Sciatic nerve (tissue), 2 donors: ENCODE results near the gene MAN1C1. TPM values are rescaled to one million over a fixed set of nuclear protein-coding genes. Genes with fewer than 3 reads are reported as not detected.
"Not testable (repeated sequence)": the region's sequence is repeated elsewhere in the genome, so short reads cannot be mapped to it uniquely, and the experiment has no call there.

Source experiments
- ATAC-seq: fragments of 200-7000 bp; cut with Tn5 transposase; one replicate; pipeline ENCODE4 v1.9.1; 2020; ENCODE audit warnings: mild to moderate bottlenecking, moderate library complexity
- DNase-seq: peaks from one replicate; pipeline ENCODE4 v3.0.0-alpha.2; 2020; ENCODE audit warnings: low spot score
- intact Hi-C: fragments of 100-400 bp; cut with DNase I; formaldehyde crosslinking; loops from one replicate; pipeline ENCODE4 v1.14.2; 2022
- total RNA-seq: library from RNA; stranded (reverse); fragmentation: NEBNext Ultra II Directional; extraction: Animal tissue kit (Norgen Biotek cat#: 25700); gene quantifications from one replicate; pipeline ENCODE4 v1.2.1, GENCODE V29; 2021
- donor health status: DM: no; HTN: no; CAD: no.
- donor health status: DM: no; HTN: no; CAD: no.

The MAN1C1 gene
- total RNA-seq, 1 donor from 2014 or later, result 29.4 TPM

GRCh38 chr1:25685211-25685750, 68.7 kb downstream of the MAN1C1 start:
- no peak for DNase-seq
- ATAC-seq, result no peak
- intact Hi-C loops, result no loop called here

- intact Hi-C loops, result no loop called here
- ATAC-seq (peak; percentile 72), DNase-seq (no peak)
These were observed 69.5 kb downstream of the MAN1C1 start for GRCh38 chr1:25685938-25686665.

- DNase-seq (no peak), ATAC-seq (no peak)
- intact Hi-C loops, result no loop called here
These were observed 70.8 kb downstream of the MAN1C1 start for GRCh38 chr1:25687221-25688017.

GRCh38 chr1:25688390-25689119, 72.0 kb downstream of the MAN1C1 start:
- intact Hi-C loops, result no loop called here
- ATAC-seq, result no peak
- DNase-seq, result no peak

GRCh38 chr1:25689686-25690381, 73.2 kb downstream of the MAN1C1 start:
- intact Hi-C loops, result no loop called here

GRCh38 chr1:25690396-25690956, 73.9 kb downstream of the MAN1C1 start:
- intact Hi-C loops, result no loop called here
- no peak for ATAC-seq
- no peak for DNase-seq

More at GRCh38 chr1:25689686-25690381, 73.2 kb downstream of the MAN1C1 start:
- ATAC-seq (no peak), DNase-seq (no peak)

GRCh38 chr1:25691211-25691610, 74.6 kb downstream of the MAN1C1 start:
- DNase-seq (no peak), ATAC-seq (no peak)
- intact Hi-C loops, result no loop called here

- intact Hi-C loops, result no loop called here
- ATAC-seq (no peak), DNase-seq (peak; percentile 34)
These were observed 76.0 kb downstream of the MAN1C1 start for GRCh38 chr1:25692560-25692959.

GRCh38 chr1:25694167-25695007, 77.8 kb downstream of the MAN1C1 start:
- DNase-seq, result peak; percentile 58
- peak; percentile 70 for ATAC-seq
- intact Hi-C loops, result no loop called here

- intact Hi-C loops, result no loop called here
These were observed 78.6 kb downstream of the MAN1C1 start for GRCh38 chr1:25695090-25695770.

GRCh38 chr1:25695771-25696311, 79.2 kb downstream of the MAN1C1 start:
- DNase-seq (peak; percentile 55), ATAC-seq (peak; percentile 16)
- intact Hi-C loops, result no loop called here

More at GRCh38 chr1:25695090-25695770, 78.6 kb downstream of the MAN1C1 start:
- peak; percentile 94 for ATAC-seq
- DNase-seq, result peak; percentile 79

- ATAC-seq, DNase-seq, intact Hi-C loops: not testable (repeated sequence)
These were observed 80.1 kb downstream of the MAN1C1 start for GRCh38 chr1:25696643-25697042.

- intact Hi-C loops, result no loop called here
These were observed 81.0 kb downstream of the MAN1C1 start for GRCh38 chr1:25697435-25698217.

GRCh38 chr1:25698252-25698651, 81.7 kb downstream of the MAN1C1 start:
- DNase-seq (no peak), ATAC-seq (no peak)
- intact Hi-C loops, result no loop called here

More at GRCh38 chr1:25697435-25698217, 81.0 kb downstream of the MAN1C1 start:
- DNase-seq (no peak), ATAC-seq (no peak)

- DNase-seq, intact Hi-C loops, ATAC-seq: not testable (repeated sequence)
These were observed 82.5 kb downstream of the MAN1C1 start for GRCh38 chr1:25699059-25699458.
